K562 (cell line): ENCODE data around the gene RET. TPM values are rescaled to one million over a fixed set of nuclear protein-coding genes. Genes with fewer than 3 reads are reported as not detected.
A peak's percentile ranks its signal among the peaks of the same experiment; 100 is the strongest.

Experiments
- ARHGAP35 ChIP-seq: fragments of 450-650 bp; IDR thresholded peaks from 2 replicates; pipeline ENCODE4 v1.6.1; 2018; ENCODE audit not compliant: partially characterized antibody
- ATF7 ChIP-seq: fragments of 450-650 bp; IDR thresholded peaks from 2 replicates; pipeline ENCODE4 v1.7.1; 2014; ENCODE audit warnings: mild to moderate bottlenecking, moderate library complexity
- BRD9 ChIP-seq: fragments of 450-650 bp; IDR thresholded peaks from 2 replicates; pipeline ENCODE4 v1.6.1; 2018; ENCODE audit warnings: low read depth; ENCODE audit not compliant: partially characterized antibody
- EP300 ChIP-seq: IDR thresholded peaks from 2 replicates; pipeline ENCODE4 v1.6.1; 2012; ENCODE audit warnings: low read length, improper control_type of control experiment
- FOXA3 ChIP-seq, 2 experiments: fragments of 450-650 bp in 1 of 2; sonication (generic) in 1 of 2; formaldehyde crosslinking; IDR thresholded peaks in 1 of 2; conservative IDR thresholded peaks in 1 of 2; 2 replicates each; pipeline versions ENCODE4 v1.4.0 to v1.8.0; 2020 to 2022; ENCODE audit warnings: mild to moderate bottlenecking in 2 of 2, missing genetic modification reagents in 1 of 2
- MAZ ChIP-seq, 2 experiments: fragments of 450-650 bp in 1 of 2; sonication (generic) in 1 of 2; formaldehyde crosslinking; IDR thresholded peaks in 1 of 2; conservative IDR thresholded peaks in 1 of 2; 2 replicates each; pipeline versions ENCODE4 v1.4.0 to v1.5.0; 2020; ENCODE audit warnings: mild to moderate bottlenecking in 1 of 2, missing genetic modification reagents in 1 of 2
- NR2F6 ChIP-seq: fragments of 450-650 bp; formaldehyde crosslinking; IDR thresholded peaks from 2 replicates; pipeline ENCODE4 v1.4.0; 2020; ENCODE audit warnings: mild to moderate bottlenecking
- PHTF2 ChIP-seq: fragments of 250-450 bp; sonication (Bioruptor Pico); IDR thresholded peaks from 2 replicates; pipeline ENCODE4 v1.5.0; 2021; ENCODE audit warnings: mild to moderate bottlenecking
- RB1 ChIP-seq: fragments of 450-650 bp; IDR thresholded peaks from 2 replicates; pipeline ENCODE4 v1.6.1; 2017; ENCODE audit warnings: low read depth, mild to moderate bottlenecking
- STAG1 ChIP-seq: sonication (generic); formaldehyde crosslinking; IDR thresholded peaks from 2 replicates; pipeline ENCODE4 v1.5.0; 2020; ENCODE audit warnings: missing genetic modification reagents, borderline replicate concordance
- ZC3H8 ChIP-seq: fragments of 450-650 bp; IDR thresholded peaks from 2 replicates; pipeline ENCODE4 v1.6.1; 2017
- ZNF143 ChIP-seq: sonication (generic); formaldehyde crosslinking; IDR thresholded peaks from 2 replicates; pipeline ENCODE4 v1.9.0; 2022; ENCODE audit warnings: mild to moderate bottlenecking, missing genetic modification reagents
- ZNF212 ChIP-seq: fragments of 450-650 bp; formaldehyde crosslinking; IDR thresholded peaks from 2 replicates; pipeline ENCODE4 v1.4.0; 2020; ENCODE audit warnings: mild to moderate bottlenecking
- ZNF699 ChIP-seq: fragments of 250-450 bp; sonication (Bioruptor Pico); IDR thresholded peaks from 2 replicates; pipeline ENCODE4 v1.8.0; 2021; ENCODE audit warnings: mild to moderate bottlenecking, moderate library complexity; ENCODE audit not compliant: insufficient replicate concordance
- ZNF76 ChIP-seq: fragments of 250-450 bp; sonication (Bioruptor Pico); IDR thresholded peaks from 2 replicates; pipeline ENCODE4 v1.4.0; 2020; ENCODE audit warnings: mild to moderate bottlenecking, moderate library complexity, borderline replicate concordance
- ZNF830 ChIP-seq: fragments of 250-450 bp; sonication (Bioruptor Pico); IDR thresholded peaks from 2 replicates; pipeline ENCODE4 v1.5.0; 2021; ENCODE audit warnings: mild to moderate bottlenecking
- polyA plus RNA-seq, 8 experiments: library from polyadenylated mRNA; depleted of rRNA in 4 of 8; stranded (reverse) in 5 of 8; unstranded in 3 of 8; fragments of >200 nt; fragmentation: Nextera tagmentation in 2 of 8; fragmentation: Illumina TruSeq in 1 of 8; extraction: Ambion mirVana in 2 of 8; extraction: Trizol in 1 of 8; gene quantifications; 2 replicates each; pipeline versions ENCODE4 v1.2.1 to v1.2.3, GENCODE V29; 2011 to 2014; ENCODE audit warnings: inconsistent platforms in 1 of 8, missing spikeins in 1 of 8
- total RNA-seq, 7 experiments: library from RNA; depleted of rRNA in 6 of 7; stranded (reverse); fragments of >200 nt in 6 of 7; fragmentation: Illumina TruSeq in 2 of 7; extraction: Trizol in 2 of 7; gene quantifications; 2 replicates each; pipeline versions ENCODE4 v1.2.1 to v1.2.3, GENCODE V29; 2011 to 2021; ENCODE audit warnings: low replicate concordance in 1 of 7
- TF ChIP-seq, protein P1 (sequence below): fragments of 250-450 bp; sonication (Bioruptor Pico); IDR thresholded peaks from 2 replicates; pipeline ENCODE4 v1.8.0; 2021; ENCODE audit warnings: mild to moderate bottlenecking, moderate library complexity
- TF ChIP-seq, protein P2 (sequence below), 2 experiments: fragments of 450-650 bp; IDR thresholded peaks; 2 replicates each; pipeline ENCODE4 v1.6.1; 2016
- TF ChIP-seq, protein P3 (sequence below): IDR thresholded peaks from 3 replicates; pipeline ENCODE4 v1.6.1; 2011; ENCODE audit warnings: borderline replicate concordance, mild to moderate bottlenecking, moderate library complexity; ENCODE audit not compliant: insufficient read length; ENCODE audit errors: extremely low read depth
- TF ChIP-seq, protein P4 (sequence below), 2 experiments: fragments of 450-650 bp in 1 of 2; sonication (generic) in 1 of 2; formaldehyde crosslinking in 1 of 2; IDR thresholded peaks in 1 of 2; conservative IDR thresholded peaks in 1 of 2; 2 replicates each; pipeline versions ENCODE4 v1.6.1 to v1.8.1; 2016 to 2023; ENCODE audit warnings: mild to moderate bottlenecking in 2 of 2, moderate library complexity in 2 of 2, inconsistent platforms in 1 of 2, missing genetic modification reagents in 1 of 2

RET gene
- total and polyA plus RNA-seq, 9 of the 15 experiments (the other 6 are each of a cell fraction or from before 2014, with no cell fraction given), result 0.04 to 0.05 TPM; not detected in 7

DNA sequence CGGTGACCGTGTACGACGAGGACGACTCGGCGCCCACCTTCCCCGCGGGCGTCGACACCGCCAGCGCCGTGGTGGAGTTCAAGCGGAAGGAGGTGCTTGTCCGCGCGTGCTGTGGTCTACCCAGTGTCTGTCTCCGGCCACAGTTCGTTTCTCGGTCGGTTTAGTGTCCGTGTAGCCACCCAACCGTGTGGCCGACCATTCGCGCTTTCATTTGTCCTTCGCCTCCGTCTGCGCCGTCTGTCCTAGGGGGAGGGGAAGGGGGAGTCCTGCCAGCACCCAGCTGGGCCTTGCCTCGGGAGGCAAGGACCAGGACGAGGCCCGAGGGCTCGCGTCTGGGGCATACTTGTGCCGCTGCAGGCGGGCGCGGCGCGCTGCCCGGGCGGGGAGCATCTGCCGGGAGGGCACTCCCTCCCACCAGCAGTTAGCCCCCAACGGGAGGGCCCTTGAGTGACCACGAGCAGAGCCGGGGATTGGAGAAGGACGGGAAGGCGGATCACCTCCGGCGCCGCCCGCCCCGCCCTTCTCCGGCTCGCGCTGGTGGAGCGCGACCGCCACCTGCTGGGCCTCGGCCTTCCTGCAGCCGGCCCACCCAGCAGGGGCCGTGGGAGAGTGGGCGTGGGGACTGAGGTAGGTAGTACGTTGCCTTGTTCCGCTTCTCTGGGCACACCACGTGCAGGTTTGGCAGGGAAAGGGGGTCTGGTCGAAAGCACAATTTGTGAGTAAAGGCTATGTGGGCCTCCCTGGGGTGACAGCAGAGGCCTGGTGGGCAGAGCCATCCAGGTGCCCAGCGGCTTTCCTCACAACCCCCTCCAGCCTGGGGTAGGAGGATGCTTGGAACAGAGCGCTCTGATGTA lies 28.5 kb downstream of the RET start (continued):
- TF ChIP-seq STAG1 (CRISPR knock-in tag), result peak; percentile 99
- TF ChIP-seq MAZ (CRISPR knock-in tag; conservative IDR thresholded peaks at IDR 0.05 in 1 of 2, IDR thresholded peaks at IDR 0.05 in 1 of 2), result peak; percentile 98 to 100
- TF ChIP-seq NR2F6, result no peak
- TF ChIP-seq, protein P1, sequence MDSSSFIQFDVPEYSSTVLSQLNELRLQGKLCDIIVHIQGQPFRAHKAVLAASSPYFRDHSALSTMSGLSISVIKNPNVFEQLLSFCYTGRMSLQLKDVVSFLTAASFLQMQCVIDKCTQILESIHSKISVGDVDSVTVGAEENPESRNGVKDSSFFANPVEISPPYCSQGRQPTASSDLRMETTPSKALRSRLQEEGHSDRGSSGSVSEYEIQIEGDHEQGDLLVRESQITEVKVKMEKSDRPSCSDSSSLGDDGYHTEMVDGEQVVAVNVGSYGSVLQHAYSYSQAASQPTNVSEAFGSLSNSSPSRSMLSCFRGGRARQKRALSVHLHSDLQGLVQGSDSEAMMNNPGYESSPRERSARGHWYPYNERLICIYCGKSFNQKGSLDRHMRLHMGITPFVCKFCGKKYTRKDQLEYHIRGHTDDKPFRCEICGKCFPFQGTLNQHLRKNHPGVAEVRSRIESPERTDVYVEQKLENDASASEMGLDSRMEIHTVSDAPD (CRISPR knock-in tag), result no peak
- TF ChIP-seq, protein P2, sequence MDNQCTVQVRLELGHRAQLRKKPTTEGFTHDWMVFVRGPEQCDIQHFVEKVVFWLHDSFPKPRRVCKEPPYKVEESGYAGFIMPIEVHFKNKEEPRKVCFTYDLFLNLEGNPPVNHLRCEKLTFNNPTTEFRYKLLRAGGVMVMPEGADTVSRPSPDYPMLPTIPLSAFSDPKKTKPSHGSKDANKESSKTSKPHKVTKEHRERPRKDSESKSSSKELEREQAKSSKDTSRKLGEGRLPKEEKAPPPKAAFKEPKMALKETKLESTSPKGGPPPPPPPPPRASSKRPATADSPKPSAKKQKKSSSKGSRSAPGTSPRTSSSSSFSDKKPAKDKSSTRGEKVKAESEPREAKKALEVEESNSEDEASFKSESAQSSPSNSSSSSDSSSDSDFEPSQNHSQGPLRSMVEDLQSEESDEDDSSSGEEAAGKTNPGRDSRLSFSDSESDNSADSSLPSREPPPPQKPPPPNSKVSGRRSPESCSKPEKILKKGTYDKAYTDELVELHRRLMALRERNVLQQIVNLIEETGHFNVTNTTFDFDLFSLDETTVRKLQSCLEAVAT (IDR thresholded peaks at IDR 0.05), result no peak
- TF ChIP-seq ARHGAP35, result no peak
- TF ChIP-seq ZNF830 (CRISPR knock-in tag), result no peak
- TF ChIP-seq ATF7, result no peak; the same call in 1 of the 2 replicates
- TF ChIP-seq ZNF143 (CRISPR knock-in tag), result no peak
- no peak for TF ChIP-seq ZC3H8
- no peak for TF ChIP-seq ZNF76 (CRISPR knock-in tag)
- peak; percentile 95 for TF ChIP-seq RB1
- TF ChIP-seq, protein P3, sequence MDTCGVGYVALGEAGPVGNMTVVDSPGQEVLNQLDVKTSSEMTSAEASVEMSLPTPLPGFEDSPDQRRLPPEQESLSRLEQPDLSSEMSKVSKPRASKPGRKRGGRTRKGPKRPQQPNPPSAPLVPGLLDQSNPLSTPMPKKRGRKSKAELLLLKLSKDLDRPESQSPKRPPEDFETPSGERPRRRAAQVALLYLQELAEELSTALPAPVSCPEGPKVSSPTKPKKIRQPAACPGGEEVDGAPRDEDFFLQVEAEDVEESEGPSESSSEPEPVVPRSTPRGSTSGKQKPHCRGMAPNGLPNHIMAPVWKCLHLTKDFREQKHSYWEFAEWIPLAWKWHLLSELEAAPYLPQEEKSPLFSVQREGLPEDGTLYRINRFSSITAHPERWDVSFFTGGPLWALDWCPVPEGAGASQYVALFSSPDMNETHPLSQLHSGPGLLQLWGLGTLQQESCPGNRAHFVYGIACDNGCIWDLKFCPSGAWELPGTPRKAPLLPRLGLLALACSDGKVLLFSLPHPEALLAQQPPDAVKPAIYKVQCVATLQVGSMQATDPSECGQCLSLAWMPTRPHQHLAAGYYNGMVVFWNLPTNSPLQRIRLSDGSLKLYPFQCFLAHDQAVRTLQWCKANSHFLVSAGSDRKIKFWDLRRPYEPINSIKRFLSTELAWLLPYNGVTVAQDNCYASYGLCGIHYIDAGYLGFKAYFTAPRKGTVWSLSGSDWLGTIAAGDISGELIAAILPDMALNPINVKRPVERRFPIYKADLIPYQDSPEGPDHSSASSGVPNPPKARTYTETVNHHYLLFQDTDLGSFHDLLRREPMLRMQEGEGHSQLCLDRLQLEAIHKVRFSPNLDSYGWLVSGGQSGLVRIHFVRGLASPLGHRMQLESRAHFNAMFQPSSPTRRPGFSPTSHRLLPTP, result no peak
- TF ChIP-seq BRD9, result no peak
- no peak for TF ChIP-seq PHTF2
- TF ChIP-seq, protein P4, sequence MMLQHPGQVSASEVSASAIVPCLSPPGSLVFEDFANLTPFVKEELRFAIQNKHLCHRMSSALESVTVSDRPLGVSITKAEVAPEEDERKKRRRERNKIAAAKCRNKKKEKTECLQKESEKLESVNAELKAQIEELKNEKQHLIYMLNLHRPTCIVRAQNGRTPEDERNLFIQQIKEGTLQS (IDR thresholded peaks at IDR 0.05), result no peak
- TF ChIP-seq, protein P4 (CRISPR knock-in tag; conservative IDR thresholded peaks at IDR 0.05), result no peak
- no peak for TF ChIP-seq EP300
- no peak for TF ChIP-seq ZNF699
- no peak for TF ChIP-seq FOXA3 (CRISPR knock-in tag; conservative IDR thresholded peaks at IDR 0.05 in 1 of 2, IDR thresholded peaks at IDR 0.05 in 1 of 2)
- TF ChIP-seq ZNF212 (CRISPR knock-in tag), result no peak
